GM21529 (cell line): ENCODE data around the gene MRM1.

Experiments used
- ATAC-seq: cut with Tn5 transposase; IDR thresholded peaks from one replicate; pipeline ENCODE4 v1.9.1; 2021; ENCODE audit not compliant: unreplicated experiment

MRM1 gene, protein sequence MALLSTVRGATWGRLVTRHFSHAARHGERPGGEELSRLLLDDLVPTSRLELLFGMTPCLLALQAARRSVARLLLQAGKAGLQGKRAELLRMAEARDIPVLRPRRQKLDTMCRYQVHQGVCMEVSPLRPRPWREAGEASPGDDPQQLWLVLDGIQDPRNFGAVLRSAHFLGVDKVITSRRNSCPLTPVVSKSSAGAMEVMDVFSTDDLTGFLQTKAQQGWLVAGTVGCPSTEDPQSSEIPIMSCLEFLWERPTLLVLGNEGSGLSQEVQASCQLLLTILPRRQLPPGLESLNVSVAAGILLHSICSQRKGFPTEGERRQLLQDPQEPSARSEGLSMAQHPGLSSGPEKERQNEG

DNA sequence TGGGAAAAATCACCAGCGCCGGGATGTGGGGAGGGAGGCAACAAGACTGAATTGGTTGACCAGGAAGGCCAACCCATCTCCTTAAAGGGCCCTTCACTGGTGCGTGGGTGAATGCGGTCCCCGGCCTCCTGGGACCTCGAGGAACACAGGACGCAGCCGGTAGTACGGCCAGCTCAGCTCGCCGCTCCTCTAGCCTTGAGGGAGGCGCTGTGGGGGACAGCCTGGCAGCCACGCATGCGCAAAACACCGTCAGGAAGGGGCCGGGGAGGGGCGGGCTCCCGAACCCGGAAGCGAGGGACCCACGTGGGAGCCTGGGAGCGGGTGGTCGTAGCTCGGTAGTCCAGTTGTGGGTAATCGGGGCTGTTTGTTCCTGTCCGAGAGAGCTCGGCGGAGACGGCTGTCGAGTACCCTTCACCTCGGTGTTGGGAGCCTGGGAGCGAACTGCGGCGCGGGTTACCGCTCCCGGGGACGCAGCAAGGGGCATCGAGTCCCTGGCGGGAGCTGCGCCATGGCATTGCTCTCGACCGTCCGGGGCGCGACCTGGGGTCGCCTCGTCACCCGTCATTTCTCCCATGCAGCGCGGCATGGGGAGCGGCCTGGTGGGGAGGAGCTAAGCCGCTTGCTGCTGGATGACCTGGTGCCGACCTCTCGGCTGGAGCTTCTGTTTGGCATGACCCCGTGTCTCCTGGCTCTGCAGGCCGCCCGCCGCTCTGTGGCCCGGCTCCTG lies at the start of gene MRM1:
TSS of gene MRM1 (plus strand) at position 281 of the 727 bp plus-strand sequence. CDS start at position 509, 228 bp downstream.
- ATAC-seq: peak; percentile 78

DNA sequence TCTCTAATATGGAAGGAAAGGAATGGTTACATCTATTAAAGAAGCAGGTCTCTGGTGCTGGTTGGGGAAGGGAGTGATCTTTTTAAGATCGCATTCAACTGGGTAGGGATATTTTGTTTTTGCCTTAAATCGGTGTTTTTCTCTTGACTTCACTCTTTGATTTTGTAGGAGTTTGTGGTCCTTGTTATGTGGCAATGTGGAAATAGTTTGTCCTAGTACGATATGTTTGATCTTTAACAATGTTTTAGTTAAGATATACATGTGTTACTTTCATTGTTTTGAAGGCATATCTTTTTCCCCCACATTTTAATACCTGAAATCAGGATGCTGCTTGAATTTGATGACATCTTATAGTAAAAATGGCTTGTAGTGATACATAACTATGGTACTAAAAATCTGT lies 47.9 kb upstream of the MRM1 start:
- no peak for ATAC-seq

DNA sequence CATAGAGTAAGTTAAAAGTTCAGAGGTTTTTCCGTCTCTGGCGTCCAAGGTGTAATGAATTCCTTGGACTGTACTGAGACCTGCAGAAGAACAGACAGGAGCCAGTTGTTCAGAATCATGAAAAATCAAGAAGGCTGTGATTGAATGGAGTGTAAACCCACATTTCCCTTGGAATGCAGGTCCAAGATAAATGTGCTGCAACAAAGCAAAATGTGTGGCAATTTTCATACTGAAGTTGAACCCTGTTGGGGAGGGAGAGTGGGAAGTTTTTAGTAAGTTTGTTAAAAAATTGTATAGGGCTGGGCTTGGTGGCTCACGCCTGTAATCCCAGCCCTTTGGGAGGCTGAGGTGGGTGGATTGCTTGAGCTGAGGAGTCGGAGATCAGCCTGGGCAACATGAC lies 35.3 kb upstream of the MRM1 start:
- no peak for ATAC-seq

DNA sequence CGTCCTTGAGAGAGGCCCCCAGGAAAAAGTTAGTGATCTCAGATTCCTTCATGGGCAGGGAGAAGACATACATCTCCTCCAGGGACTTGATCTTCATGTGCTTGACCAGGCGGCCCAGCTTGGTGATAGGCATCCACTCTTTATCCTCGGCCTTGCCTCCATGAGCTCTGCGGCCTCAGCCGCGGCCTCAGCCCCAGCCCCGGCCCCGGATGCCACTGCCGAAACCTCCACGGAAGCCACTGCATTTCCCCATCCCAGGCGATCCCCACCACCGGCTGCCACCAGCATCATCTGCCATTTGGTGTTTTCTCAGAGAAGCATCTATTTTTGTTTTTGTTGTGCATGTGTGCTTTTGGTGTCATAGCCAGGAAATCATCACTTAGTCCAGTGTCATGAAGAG lies 26.4 kb upstream of the MRM1 start:
- no peak for ATAC-seq

DNA sequence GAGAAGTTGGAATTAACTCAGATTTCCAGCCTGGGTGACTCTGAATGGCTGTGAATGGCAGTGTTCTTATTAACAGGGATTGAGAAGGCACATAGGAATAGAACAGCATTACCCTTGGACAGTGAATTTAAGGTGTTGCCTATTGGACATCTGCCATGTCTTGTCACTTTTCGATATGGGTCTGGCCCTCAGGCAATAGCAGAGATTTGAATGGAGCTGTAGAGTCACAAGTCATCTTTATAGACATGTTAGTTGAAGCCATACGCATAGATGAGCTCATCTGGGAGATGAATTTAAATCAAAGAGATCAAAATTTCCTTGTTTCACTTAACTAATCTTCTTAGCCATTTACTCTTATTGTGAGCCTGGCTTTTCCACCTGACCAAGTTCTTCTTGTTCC lies 24.6 kb upstream of the MRM1 start:
- ATAC-seq: no peak

DNA sequence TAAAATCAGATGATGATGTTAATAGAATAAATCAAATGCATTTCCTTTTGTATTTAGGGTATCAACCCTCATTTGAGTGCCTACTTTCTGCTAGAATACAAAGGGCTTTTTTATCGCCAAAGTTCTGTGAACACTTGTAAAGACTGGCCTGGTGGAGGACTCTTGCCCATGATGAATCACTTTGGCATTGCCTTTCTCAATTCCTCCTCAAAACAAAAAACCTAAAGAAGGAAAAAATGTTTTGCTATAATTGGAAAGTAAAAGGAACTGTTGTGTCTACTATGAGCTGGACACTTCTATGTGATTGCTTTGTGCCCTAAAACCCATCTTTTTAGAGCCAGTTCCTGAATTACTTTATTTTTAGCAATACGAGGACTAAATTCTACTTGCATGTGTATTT lies 22.7 kb upstream of the MRM1 start:
- ATAC-seq: no peak

DNA sequence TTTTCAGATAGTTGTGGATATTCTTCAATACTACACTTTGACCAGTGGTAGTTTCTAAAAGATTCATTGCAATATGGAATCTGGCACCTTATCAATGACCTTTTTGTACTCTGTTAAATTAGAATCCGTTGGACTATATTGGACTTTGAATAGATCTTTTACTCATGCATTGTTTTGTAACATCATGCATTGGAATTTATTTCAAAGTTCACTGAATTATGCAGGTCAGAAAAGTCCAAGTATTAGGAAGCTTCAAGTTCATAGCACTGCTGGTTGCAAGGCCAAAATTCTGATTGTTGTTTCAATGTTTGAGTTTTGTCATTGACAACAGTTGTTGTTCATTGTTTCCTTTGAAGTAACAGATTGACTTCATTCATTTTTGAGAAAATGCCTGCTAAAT lies 17.6 kb upstream of the MRM1 start:
- no peak for ATAC-seq

DNA sequence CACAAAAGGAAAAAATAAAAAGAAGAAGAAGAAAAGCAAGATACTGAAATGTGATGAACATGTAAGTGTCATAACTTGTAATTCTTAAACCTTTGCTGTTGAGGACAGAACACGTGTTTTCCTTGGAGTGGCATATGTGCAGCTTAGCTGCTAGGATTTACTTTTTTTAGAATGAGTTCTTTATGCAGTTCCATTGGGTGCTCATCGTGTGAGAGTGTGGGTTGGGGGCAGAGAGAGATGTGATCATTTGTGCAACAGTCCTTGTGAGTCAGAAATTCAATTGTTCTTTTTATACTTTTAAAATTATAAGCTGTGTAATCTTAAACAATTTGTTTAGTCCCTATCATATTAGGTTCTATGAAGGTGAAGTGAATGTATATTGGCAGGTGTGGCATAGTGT lies 15.2 kb upstream of the MRM1 start:
- ATAC-seq: no peak

DNA sequence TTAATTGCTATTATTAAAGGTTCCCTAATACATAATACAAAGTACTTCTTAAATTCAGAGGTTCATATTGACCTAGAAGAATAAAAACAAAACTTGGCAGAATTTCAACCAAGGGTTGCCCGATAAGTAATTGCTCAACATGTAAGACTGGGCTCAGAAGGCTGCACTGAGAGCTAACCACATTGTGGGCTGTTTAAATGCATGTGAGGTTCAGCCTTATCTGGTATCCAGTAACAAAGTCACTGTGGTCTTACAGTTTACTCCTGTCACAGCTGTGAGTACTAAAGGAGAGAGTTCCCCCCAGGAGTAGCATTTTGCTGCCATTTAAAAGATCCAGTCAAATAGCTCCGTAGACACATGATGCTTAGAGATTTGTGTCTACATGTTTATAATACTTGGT lies 11.3 kb upstream of the MRM1 start:
- no peak for ATAC-seq

DNA sequence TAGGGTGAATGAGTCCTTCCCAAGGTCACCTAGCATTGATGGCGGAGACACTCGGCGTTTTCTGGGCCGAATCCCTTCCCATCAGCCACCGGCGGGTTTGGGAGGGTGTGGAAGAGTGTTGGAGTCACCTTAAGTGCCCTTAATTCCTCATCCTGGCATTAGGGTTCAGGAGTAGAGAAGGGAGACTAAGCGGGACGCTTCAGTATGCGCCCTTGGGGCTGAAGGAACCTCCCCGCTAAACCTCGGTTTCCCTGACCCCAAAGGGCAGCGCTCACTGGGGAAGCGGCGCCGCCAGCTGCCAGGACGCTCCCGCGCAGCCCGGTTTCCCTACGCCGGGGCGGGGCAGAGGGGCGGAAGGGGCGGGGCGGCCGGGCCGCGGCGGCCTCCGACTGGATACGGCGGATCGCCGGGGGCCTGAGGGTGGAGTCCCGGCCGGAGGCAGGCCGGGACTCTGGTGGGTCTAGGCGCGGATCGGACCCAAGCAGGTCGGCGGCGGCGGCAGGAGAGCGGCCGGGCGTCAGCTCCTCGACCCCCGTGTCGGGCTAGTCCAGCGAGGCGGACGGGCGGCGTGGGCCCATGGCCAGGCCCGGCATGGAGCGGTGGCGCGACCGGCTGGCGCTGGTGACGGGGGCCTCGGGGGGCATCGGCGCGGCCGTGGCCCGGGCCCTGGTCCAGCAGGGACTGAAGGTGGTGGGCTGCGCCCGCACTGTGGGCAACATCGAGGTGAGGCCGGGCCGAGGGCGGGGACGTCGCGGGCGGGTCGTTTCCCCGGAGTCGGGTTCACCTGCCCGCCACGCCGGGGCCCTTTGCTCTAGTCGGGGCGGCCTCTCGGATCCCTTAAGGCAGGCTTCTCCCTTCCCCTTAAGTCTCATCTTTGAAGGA lies 9.7 kb upstream of the MRM1 start, which contains the start of gene DHRS11:
TSS of gene DHRS11 (plus strand) at position 446 of the 882 bp plus-strand sequence. CDS start at position 577, 131 bp downstream.
- ATAC-seq: peak; percentile 88

DNA sequence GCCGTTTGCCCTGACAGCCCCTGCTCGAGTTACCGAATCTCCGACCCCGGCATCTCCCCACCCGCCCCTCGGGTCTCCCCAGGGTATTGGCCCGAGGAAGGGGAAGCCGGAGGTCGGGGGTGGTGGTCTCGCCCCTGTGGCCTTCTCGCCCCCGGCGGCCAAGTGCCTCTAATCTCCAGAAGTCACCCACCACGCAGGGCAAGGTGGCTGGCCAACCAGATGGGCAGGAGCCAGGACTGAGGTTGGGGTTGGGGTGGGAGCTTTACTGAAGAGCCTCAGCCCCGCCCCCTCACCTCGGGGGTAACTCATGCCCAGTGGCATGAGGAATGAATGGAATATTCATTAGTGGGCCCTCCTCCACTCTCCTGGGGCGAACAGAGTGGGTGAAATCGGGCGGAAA lies 9.1 kb upstream of the MRM1 start:
- ATAC-seq: no peak

DNA sequence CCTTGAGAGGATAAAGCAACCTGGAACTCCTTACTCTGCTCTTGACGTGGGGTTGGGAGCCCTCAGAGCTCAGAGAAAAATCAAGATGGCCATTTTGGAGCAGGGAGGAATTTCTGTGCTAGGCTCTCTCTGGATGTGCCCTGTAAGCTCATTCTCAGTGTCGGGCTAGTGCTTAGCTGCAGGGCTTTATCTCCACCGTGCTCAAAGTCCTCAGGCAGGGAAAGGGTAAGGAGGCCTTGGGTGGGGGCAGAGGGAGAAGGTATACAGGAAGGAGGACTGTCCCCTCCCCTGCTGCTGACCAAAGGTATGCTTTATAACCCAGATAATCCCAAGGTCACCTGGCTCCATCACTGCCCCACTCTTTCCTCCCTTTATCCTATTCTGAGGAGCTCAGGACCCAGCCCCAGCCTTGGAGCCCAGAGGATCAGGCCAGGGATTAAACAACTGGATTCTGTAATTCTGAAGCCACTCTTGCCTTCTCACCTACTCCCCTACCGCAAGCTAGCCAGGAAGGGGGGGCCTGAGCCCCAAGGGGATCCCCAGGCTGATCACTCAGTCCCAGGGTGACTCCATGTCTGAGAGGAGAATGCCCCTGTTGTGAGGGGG lies 8.6 kb upstream of the MRM1 start:
- no peak for ATAC-seq

DNA sequence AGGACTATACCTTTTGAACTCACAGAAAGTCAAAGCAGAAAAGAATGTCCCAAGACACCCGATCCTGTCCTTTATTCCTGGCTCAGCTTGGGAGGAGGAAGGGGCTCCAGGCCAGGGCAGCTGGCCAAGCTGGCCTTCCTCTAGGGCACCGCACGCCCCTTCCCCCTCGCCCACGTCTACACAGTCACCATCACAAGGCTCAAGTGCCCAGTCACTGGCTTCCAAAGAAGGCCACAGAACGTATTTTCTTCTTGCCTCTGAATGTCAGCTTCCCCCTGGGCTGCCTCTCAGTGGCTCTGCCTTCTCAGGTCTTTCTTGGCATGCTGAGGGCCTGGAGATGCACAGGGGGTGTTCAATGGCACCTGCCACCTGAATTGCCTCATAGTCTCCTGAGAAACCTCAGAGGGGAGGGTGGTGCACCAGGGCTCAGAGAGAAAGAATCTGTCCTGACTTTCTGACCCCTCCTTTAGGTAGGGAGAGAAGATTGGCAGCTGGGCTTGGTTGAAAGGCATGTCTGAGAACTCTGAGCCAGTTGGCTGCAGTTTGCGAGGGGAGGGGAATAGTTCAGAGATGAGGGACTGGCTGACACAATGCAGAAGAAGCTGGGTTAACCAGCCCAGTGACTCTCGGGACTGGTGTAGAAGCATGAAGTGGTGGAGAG lies 7.6 kb upstream of the MRM1 start:
- no peak for ATAC-seq

DNA sequence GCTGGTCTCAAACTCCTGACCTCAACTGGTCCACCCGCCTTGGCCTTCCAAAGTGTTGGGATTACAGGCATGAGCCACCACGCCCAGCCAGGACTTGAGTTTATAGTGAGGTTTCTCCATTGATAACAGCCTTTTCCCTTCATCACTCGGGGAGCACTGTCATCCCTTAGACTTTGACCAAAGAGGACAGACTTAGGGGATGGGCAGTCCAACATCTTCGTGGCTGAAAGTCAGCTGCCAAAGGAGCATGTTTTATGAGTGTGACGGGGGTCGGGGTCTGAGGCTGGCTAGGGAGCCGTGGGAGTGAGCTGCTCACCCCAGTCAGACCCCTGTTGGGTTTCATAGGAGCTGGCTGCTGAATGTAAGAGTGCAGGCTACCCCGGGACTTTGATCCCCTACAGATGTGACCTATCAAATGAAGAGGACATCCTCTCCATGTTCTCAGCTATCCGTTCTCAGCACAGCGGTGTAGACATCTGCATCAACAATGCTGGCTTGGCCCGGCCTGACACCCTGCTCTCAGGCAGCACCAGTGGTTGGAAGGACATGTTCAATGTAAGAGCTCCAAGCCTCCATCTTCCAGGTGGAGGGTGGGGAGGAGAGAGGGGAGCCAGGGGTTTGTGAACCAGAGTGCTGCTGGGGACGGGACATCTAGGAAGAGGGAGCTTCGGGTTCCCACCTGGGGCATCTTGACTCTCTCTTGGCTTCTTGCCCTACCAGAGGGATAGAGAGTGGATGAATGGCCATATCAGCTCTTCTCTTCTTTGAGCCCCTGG lies 6.6 kb upstream of the MRM1 start:
- ATAC-seq: no peak

DNA sequence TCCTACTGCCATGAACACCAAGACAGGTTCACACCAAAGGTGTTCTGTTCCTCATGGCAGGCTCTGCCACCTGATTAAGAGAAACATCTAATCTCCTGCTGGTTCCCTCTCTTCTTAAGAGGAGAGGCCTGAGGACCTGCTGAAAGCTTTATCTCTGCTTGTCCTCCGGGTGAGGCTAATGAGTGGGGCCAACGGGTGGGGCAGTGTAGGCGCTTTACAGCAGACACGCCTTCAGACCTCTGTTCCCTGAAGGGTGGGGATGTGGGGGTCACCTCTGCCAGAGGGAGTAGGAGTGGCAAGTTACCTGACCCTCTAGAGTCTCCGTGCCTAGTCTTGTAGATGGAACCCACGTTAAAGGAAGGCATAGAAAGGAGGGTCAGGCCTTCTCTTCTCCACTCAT lies 4.2 kb upstream of the MRM1 start:
- no peak for ATAC-seq

DNA sequence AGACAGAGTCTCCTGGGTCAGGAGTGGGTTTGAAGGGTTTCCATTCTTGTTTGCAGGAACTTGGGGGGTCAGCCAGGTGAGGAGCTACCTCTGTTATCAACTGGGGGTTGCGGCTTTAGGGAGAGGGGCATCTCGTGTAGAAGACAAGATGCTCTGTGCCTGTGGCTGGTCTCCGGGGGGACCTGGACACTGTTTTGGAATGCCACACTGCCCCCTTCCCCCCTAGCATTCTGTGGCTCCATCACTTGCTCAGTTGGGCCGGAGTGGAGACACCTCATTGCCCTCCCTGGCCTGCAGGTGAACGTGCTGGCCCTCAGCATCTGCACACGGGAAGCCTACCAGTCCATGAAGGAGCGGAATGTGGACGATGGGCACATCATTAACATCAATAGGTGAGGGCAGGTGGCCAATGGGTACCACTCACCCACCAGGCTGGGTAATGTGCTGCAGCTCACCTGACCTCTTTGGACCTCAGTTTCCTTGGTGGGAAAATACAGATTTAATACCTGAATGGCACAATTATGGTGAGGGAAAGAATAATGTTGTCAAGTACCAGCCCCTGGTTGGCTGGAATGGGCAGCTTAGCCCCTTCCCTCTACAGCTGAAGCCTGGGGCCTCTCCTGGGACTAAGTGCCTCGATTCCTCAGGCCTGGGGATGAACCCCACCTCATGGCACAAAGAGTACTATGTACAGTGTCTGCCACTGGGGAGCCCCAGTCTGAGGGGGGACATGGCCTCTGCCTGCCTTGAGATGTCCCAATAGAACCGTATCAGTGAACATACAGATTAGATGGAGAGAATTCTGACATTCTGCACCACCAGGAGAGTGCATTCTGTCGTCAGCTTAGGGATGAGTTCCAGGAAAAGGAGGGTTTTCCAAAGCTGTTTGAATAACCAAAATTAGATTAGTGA lies 3.3 kb upstream of the MRM1 start:
- ATAC-seq: no peak

DNA sequence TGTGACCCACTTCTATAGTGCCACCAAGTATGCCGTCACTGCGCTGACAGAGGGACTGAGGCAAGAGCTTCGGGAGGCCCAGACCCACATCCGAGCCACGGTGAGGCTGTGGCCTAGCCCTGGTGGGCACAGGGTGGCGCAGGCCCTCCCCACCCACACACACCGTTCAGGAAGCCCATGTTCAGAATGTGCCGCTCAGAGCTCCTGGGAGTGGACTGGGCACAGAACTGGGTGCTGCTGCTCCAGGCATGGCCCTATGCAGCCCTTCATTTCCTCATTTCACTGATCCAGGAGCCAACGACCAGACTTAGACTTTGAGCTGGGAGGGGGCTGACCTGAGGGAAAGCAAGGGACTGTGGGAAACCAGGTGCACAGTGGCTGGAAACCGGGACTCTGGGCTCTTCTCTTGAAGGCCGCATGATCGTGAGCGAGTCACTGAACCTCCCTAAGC lies 2.4 kb upstream of the MRM1 start:
- ATAC-seq: no peak

DNA sequence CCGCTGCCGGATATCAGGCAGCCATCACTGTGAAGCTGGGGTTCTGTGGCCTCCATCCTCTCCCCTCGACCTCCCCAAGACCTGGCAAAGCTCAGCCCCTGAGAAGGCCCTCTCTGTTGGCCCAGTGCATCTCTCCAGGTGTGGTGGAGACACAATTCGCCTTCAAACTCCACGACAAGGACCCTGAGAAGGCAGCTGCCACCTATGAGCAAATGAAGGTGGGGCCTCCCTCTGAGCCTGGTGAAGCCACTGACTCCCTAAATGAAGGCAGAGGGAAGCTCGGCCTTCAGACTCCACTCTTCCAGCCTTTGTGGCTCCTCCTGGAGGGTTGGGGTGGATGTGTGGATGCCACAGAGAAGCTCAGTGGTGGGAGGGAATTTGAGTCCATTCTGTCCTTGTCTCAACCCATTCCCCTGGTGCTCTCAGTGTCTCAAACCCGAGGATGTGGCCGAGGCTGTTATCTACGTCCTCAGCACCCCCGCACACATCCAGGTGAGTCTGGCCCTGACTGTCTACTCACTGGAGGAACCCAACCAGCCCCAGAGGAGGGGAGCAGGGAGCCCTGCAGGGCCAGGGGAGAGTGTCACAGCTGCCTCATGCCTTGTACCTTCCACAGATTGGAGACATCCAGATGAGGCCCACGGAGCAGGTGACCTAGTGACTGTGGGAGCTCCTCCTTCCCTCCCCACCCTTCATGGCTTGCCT lies 1.7 kb upstream of the MRM1 start:
- no peak for ATAC-seq
